H9 (cell line): ENCODE data around the gene G3BP2. TPM values are rescaled to one million over a fixed set of nuclear protein-coding genes. Genes with fewer than 3 reads are reported as not detected.

Experiments
- DNase-seq: peaks from one replicate; pipeline ENCODE4 v3.0.0-alpha.2; 2017
- H2AFZ ChIP-seq: one replicate; pipeline ENCODE4 v1.6.1; 2013; ENCODE audit warnings: mild to moderate bottlenecking, low read length, control low read depth, moderate library complexity
- H2AK5ac ChIP-seq: 2 replicates; pipeline ENCODE4 v1.6.1; 2013; ENCODE audit warnings: low read length, control low read depth, mixed read lengths; ENCODE audit not compliant: insufficient read length
- H2BK120ac ChIP-seq: one replicate; pipeline ENCODE4 v1.6.1; 2013; ENCODE audit warnings: low read depth, mild to moderate bottlenecking, low read length, control low read depth, inconsistent platforms; ENCODE audit not compliant: poor library complexity, severe bottlenecking
- H2BK12ac ChIP-seq: 2 replicates; pipeline ENCODE4 v1.6.1; 2013; ENCODE audit warnings: low read length, control low read depth, mixed read lengths, low read depth; ENCODE audit not compliant: insufficient read length
- H2BK15ac ChIP-seq: 2 replicates; pipeline ENCODE4 v1.6.1; 2013; ENCODE audit warnings: low read depth, low read length, control low read depth
- H2BK20ac ChIP-seq: one replicate; pipeline ENCODE4 v1.6.1; 2013; ENCODE audit warnings: low read depth, mild to moderate bottlenecking, low read length, control low read depth, inconsistent platforms; ENCODE audit not compliant: poor library complexity, severe bottlenecking
- H2BK5ac ChIP-seq: 2 replicates; pipeline ENCODE4 v1.6.1; 2013; ENCODE audit warnings: low read length, control low read depth, mixed read lengths; ENCODE audit not compliant: insufficient read length
- H3K14ac ChIP-seq: 2 replicates; pipeline ENCODE4 v1.6.1; 2013; ENCODE audit warnings: low read length, control low read depth; ENCODE audit not compliant: insufficient read depth
- H3K18ac ChIP-seq: 2 replicates; pipeline ENCODE4 v1.6.1; 2013; ENCODE audit warnings: low read depth, mild to moderate bottlenecking, mixed read lengths, low read length, control low read depth; ENCODE audit not compliant: insufficient read length
- H3K23ac ChIP-seq: 2 replicates; pipeline ENCODE4 v1.6.1; 2013; ENCODE audit warnings: low read length, control low read depth, mixed read lengths, low read depth; ENCODE audit not compliant: insufficient read length
- H3K23me2 ChIP-seq: 2 replicates; pipeline ENCODE4 v1.6.1; 2013; ENCODE audit warnings: low read depth, mild to moderate bottlenecking, mixed read lengths, low read length, control low read depth; ENCODE audit not compliant: insufficient read length, poor library complexity, severe bottlenecking
- H3K27ac ChIP-seq: 2 replicates; pipeline ENCODE4 v1.5.1; 2013; ENCODE audit warnings: low read length, control low read depth, mixed read lengths, low read depth; ENCODE audit not compliant: insufficient read length
- H3K27me3 ChIP-seq: 2 replicates; pipeline ENCODE4 v1.6.1; 2013; ENCODE audit warnings: low read length, control low read depth, inconsistent platforms; ENCODE audit not compliant: insufficient read depth
- H3K4ac ChIP-seq: 2 replicates; pipeline ENCODE4 v1.6.1; 2013; ENCODE audit warnings: low read depth, mild to moderate bottlenecking, control low read depth, inconsistent platforms, low read length, moderate library complexity
- H3K4me1 ChIP-seq: 2 replicates; pipeline ENCODE4 v1.6.1; 2013; ENCODE audit warnings: low read length, control low read depth, inconsistent platforms; ENCODE audit not compliant: insufficient read depth
- H3K4me2 ChIP-seq: 2 replicates; pipeline ENCODE4 v1.6.1; 2013; ENCODE audit warnings: low read length, control low read depth, mixed read lengths; ENCODE audit not compliant: insufficient read length, insufficient read depth
- H3K56ac ChIP-seq: 2 replicates; pipeline ENCODE4 v1.6.1; 2013; ENCODE audit warnings: low read depth, mild to moderate bottlenecking, mixed read lengths, low read length, control low read depth; ENCODE audit not compliant: insufficient read length
- H3K79me1 ChIP-seq: 2 replicates; pipeline ENCODE4 v1.6.1; 2013; ENCODE audit warnings: low read depth, mild to moderate bottlenecking, moderate library complexity, low read length, control low read depth, inconsistent platforms; ENCODE audit not compliant: insufficient read depth, poor library complexity, severe bottlenecking
- H3K79me2 ChIP-seq: 2 replicates; pipeline ENCODE4 v1.6.1; 2013; ENCODE audit warnings: low read length, control low read depth, inconsistent platforms; ENCODE audit not compliant: insufficient read depth
- H3K9ac ChIP-seq: 2 replicates; pipeline ENCODE4 v1.6.1; 2013; ENCODE audit warnings: low read length, control low read depth, mixed read lengths; ENCODE audit not compliant: insufficient read length; ENCODE audit errors: extremely low read depth
- H3K9me3 ChIP-seq: one replicate; pipeline ENCODE4 v1.6.1; 2013; ENCODE audit warnings: low read depth, low read length, inconsistent platforms; ENCODE audit not compliant: control insufficient read depth
- H3T11ph ChIP-seq: one replicate; pipeline ENCODE4 v1.6.1; 2013; ENCODE audit warnings: mild to moderate bottlenecking, low read length, control low read depth, inconsistent platforms
- H4K20me1 ChIP-seq: one replicate; pipeline ENCODE4 v1.6.1; 2013; ENCODE audit not compliant: control insufficient read depth, insufficient read length, insufficient read depth
- H4K5ac ChIP-seq: 2 replicates; pipeline ENCODE4 v1.6.1; 2013; ENCODE audit warnings: low read depth, mild to moderate bottlenecking, mixed read lengths, low read length, control low read depth; ENCODE audit not compliant: insufficient read length
- H4K8ac ChIP-seq: replicated peaks from 2 replicates; pipeline ENCODE4 v1.6.1; 2013; ENCODE audit warnings: low read length, control low read depth, mixed read lengths, low read depth; ENCODE audit not compliant: insufficient read length
- H4K91ac ChIP-seq: 2 replicates; pipeline ENCODE4 v1.6.1; 2013; ENCODE audit warnings: low read depth, mild to moderate bottlenecking, moderate library complexity, mixed read lengths, low read length, control low read depth; ENCODE audit not compliant: insufficient read length
- H3K27ac Mint-ChIP-seq, 3 experiments: 2 replicates in 2 of 3; 3 replicates in 1 of 3; pipeline ENCODE4 v1.8.0; 2020 to 2021; ENCODE audit warnings: mixed read lengths in 3 of 3, mild to moderate bottlenecking in 1 of 3, moderate library complexity in 1 of 3
- H3K27me3 Mint-ChIP-seq: 2 replicates; pipeline ENCODE4 v1.8.0; 2021; ENCODE audit warnings: low read depth, mild to moderate bottlenecking, moderate library complexity, mixed read lengths
- H3K36me3 Mint-ChIP-seq, 3 experiments: 2 replicates in 2 of 3; 3 replicates in 1 of 3; pipeline ENCODE4 v1.8.0; 2020 to 2021; ENCODE audit warnings: low read depth in 3 of 3, mixed read lengths in 3 of 3; ENCODE audit not compliant: insufficient read depth in 1 of 3
- H3K4me1 Mint-ChIP-seq, 2 experiments: 2 replicates each; pipeline ENCODE4 v1.8.0; 2020; ENCODE audit warnings: mixed read lengths in 2 of 2
- H3K4me3 Mint-ChIP-seq, 2 experiments: 2 replicates in 1 of 2; 3 replicates in 1 of 2; pipeline ENCODE4 v1.8.0; 2020 to 2021; ENCODE audit warnings: mild to moderate bottlenecking in 2 of 2, mixed read lengths in 2 of 2, moderate library complexity in 1 of 2
- H3K9me3 Mint-ChIP-seq, 2 experiments: 2 replicates in 1 of 2; 3 replicates in 1 of 2; pipeline ENCODE4 v1.8.0; 2020; ENCODE audit warnings: mild to moderate bottlenecking in 2 of 2, mixed read lengths in 2 of 2, moderate library complexity in 1 of 2
- CTCF ChIP-seq: fragments of 200-600 bp; sonication (generic); conservative IDR thresholded peaks from 3 replicates; pipeline ENCODE4 v1.8.0; 2021; ENCODE audit warnings: antibody characterized with exemption, mild to moderate bottlenecking
- total RNA-seq: library from RNA; stranded (reverse); gene quantifications from 2 replicates; pipeline ENCODE4 v1.2.1, GENCODE V29; 2021

The G3BP2 gene
- total RNA-seq, 1 experiment from 2014 or later = 405 TPM

GRCh38 chr4:75621715-75622114, 51.5 kb downstream of the G3BP2 start:
- Histone ChIP-seq H3K4ac (no peak overlapping the region), H2BK15ac (no peak overlapping the region), H3K79me1 (no peaks in the 10 kb centered on the region), H3K4me1 (no peaks in the 10 kb centered on the region), H3K79me2 (no peaks in the 10 kb centered on the region), H3K18ac (no peak overlapping the region), H3K27me3 (no peaks in the 10 kb centered on the region), H3K14ac (no peak overlapping the region), H2BK120ac (no peak overlapping the region), H3K9ac (no peak overlapping the region), H2BK20ac (no peak overlapping the region), H2BK5ac (no peak overlapping the region), H3K56ac (no peak overlapping the region), H3K23me2 (no peaks in the 10 kb centered on the region), H4K5ac (no peak overlapping the region), H4K91ac (no peak overlapping the region), H3K4me2 (no peak overlapping the region), H2BK12ac (no peak overlapping the region), H2AK5ac (no peak overlapping the region), H3K27ac (no peak overlapping the region), H2AFZ (no peak overlapping the region), H3T11ph (no peak overlapping the region), H3K23ac (no peak overlapping the region), H4K8ac (no peak overlapping the region), H4K20me1 (no peaks in the 10 kb centered on the region), H3K9me3 (no peaks in the 10 kb centered on the region)
- DNase-seq = no peak
- Mint-ChIP-seq H3K4me3 (no peak overlapping the region), H3K9me3 (peaks cover 3 to 4% of the 10 kb centered on the region in 2 experiments; a peak in 2 of 5 replicates), H3K27ac (no peak overlapping the region), H3K4me1 (no peaks in the 10 kb centered on the region), H3K27me3 (no peaks in the 10 kb centered on the region), H3K36me3 (peaks cover 0 to 1% (median 1%) of the 10 kb centered on the region in 3 experiments; a peak in 2 of 7 replicates)
- no peak for TF ChIP-seq CTCF
